ENCODE data around the gene ARHGAP31. TPM values are rescaled to one million over a fixed set of nuclear protein-coding genes. Genes with fewer than 3 reads are reported as not detected.

ARHGAP31 gene
- total RNA-seq, 2 donors from 2014 or later: 11.4 to 11.8 TPM

DNA sequence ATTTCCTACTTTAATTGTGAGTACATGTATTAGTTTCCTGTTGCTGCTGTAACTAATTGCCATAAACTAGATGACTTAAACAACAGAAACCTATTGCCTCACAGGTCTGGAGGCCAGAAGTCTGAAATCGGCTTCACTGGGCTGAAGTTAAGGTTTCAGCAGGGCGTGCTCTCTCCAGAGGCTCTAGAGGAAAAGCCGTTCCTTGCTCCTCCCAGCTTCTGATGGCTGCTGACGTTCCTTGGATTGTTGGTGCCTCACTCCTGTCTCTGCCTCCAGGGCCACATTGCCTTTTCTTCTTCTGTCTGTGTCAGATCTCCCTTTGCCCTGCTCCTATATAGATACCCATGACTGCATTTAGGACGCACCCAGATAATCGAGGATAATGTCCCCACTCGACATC lies 80.9 kb downstream of the ARHGAP31 start:
- no peak for ATAC-seq
- no peak for DNase-seq
- peaks cover 9% of the 10 kb centered on the region for H3K36me3 Mint-ChIP-seq (ENCODE audit: low read depth)
- H3K9me3 ChIP-seq (ENCODE audit: control insufficient read depth, low read length, poor library complexity, severe bottlenecking): no peaks in the 10 kb centered on the region
- peaks cover 9% of the 10 kb centered on the region for H3K4me1 Mint-ChIP-seq
- peak overlapping the region; percentile 24 for H3K27ac Mint-ChIP-seq
- peak overlapping the region; percentile 25 for H3K4me3 Mint-ChIP-seq
- no peaks in the 10 kb centered on the region for H3K27me3 Mint-ChIP-seq

GRCh38 chr3:119375510-119375909 lies 81.3 kb downstream of the ARHGAP31 start:
- H3K9me3 ChIP-seq (ENCODE audit: control insufficient read depth, low read length, poor library complexity, severe bottlenecking): no peaks in the 10 kb centered on the region
- ATAC-seq (no peak), DNase-seq (no peak)
- Mint-ChIP-seq H3K36me3 (ENCODE audit: low read depth) (peaks cover 9% of the 10 kb centered on the region), H3K27ac (no peak overlapping the region), H3K27me3 (no peaks in the 10 kb centered on the region), H3K4me1 (peaks cover 9% of the 10 kb centered on the region), H3K4me3 (peak overlapping the region; percentile 25)

DNA sequence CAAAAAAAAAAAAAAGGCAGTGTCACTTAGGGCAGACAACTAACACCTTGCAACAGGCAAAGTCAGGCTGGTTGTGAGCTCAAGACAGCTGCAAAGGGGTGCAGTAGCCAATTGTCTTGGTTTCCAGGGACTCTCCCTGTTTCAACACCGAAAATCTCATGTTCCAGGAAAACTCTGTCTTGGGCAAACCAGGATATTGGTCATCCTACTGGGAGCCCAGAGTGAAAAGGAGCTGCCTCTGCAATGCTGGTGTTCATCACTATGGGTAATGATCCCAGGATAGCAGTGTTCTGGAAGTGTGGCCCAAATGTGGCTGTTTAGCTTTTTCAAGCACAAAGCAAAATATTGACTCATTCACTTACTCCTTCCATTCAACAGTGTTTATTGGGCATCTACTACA lies 82.6 kb downstream of the ARHGAP31 start:
- peak overlapping the region; percentile 10 for H3K27ac Mint-ChIP-seq
- H3K9me3 ChIP-seq (ENCODE audit: control insufficient read depth, low read length, poor library complexity, severe bottlenecking): no peaks in the 10 kb centered on the region
- DNase-seq (no peak), ATAC-seq (no peak)
- H3K36me3 Mint-ChIP-seq (ENCODE audit: low read depth): peaks cover 9% of the 10 kb centered on the region
- H3K4me1 Mint-ChIP-seq: peaks cover 9% of the 10 kb centered on the region
- H3K4me3 Mint-ChIP-seq: no peak overlapping the region
- H3K27me3 Mint-ChIP-seq: no peaks in the 10 kb centered on the region

DNA sequence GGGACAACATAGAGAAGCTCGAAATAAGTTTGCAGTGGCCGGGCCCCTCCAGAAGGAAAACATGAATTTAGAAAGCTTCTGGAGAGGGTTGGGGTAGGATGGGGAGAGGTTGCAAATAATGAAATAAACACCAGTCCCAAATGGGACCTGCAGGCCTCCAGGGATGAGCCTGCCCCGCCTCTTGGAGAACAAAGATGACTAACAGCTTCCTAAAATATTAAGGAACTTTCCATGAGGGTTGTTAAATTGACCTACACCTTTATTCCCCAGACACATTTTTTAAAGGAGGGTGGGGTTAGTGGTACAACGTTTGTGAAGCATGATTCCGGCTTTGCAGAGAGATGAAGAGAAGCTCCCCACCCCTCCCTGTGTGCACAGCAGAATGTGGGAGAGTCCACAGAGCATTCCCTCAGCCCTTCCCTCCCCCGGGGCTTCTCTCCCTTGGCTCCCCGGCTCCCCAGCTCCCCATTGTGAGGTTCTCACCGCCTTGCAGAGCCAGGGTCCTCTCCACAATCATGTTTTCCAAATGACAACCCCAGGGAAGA lies 84.1 kb downstream of the ARHGAP31 start:
- Mint-ChIP-seq H3K4me1 (peaks cover 9% of the 10 kb centered on the region), H3K27ac (no peak overlapping the region), H3K27me3 (no peaks in the 10 kb centered on the region), H3K36me3 (ENCODE audit: low read depth) (peaks cover 14% of the 10 kb centered on the region), H3K4me3 (no peak overlapping the region)
- no peak for DNase-seq
- no peak for ATAC-seq
- H3K9me3 ChIP-seq (ENCODE audit: control insufficient read depth, low read length, poor library complexity, severe bottlenecking): no peaks in the 10 kb centered on the region

DNA sequence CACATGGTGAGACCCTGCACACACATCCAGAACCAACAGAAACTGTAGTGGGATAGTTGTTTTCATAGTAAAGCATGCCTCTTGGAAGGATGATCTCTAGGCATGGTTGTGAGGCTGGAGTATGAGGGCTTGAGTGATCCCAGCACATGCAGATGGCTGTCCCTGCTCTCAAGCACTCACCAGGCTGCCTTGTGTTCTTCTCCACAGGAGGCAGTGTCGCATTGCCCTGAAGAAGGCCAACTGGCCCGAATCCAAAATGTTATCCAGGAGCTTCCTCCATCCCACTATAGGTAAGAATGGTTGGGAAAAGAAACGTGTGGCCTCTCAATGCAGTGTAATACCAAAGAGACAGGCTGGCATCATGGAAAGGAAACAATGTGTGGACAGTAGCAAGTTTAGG lies 86.5 kb downstream of the ARHGAP31 start:
- Mint-ChIP-seq H3K27ac (no peak overlapping the region), H3K4me1 (peaks cover 7% of the 10 kb centered on the region), H3K4me3 (no peak overlapping the region), H3K27me3 (no peaks in the 10 kb centered on the region), H3K36me3 (ENCODE audit: low read depth) (peaks cover 14% of the 10 kb centered on the region)
- ATAC-seq (no peak), DNase-seq (no peak)
- H3K9me3 ChIP-seq (ENCODE audit: control insufficient read depth, low read length, poor library complexity, severe bottlenecking): no peaks in the 10 kb centered on the region

DNA sequence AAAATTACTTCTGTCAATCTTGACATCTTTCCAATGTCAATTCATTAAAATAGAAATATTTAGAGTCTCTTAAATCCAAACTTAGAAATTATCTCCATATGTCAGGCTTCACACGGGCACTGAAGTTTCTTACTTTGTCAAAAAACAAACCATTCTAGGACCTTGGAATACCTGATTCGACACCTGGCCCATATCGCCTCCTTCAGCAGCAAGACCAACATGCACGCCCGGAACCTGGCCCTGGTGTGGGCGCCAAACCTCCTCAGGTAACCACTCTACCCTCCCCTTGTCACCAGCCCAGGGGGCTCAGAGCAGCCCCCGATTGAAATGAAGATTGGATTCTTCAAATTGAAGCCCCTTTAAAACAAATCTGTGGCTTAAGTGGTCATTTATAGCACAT lies 88.0 kb downstream of the ARHGAP31 start:
- no peak for ATAC-seq
- H3K4me1 Mint-ChIP-seq: peaks cover 6% of the 10 kb centered on the region
- peak overlapping the region; percentile 3 for H3K27ac Mint-ChIP-seq
- H3K27me3 Mint-ChIP-seq: no peaks in the 10 kb centered on the region
- H3K36me3 Mint-ChIP-seq (ENCODE audit: low read depth): peaks cover 13% of the 10 kb centered on the region
- H3K9me3 ChIP-seq (ENCODE audit: control insufficient read depth, low read length, poor library complexity, severe bottlenecking): no peaks in the 10 kb centered on the region
- DNase-seq: no peak
- no peak overlapping the region for H3K4me3 Mint-ChIP-seq

DNA sequence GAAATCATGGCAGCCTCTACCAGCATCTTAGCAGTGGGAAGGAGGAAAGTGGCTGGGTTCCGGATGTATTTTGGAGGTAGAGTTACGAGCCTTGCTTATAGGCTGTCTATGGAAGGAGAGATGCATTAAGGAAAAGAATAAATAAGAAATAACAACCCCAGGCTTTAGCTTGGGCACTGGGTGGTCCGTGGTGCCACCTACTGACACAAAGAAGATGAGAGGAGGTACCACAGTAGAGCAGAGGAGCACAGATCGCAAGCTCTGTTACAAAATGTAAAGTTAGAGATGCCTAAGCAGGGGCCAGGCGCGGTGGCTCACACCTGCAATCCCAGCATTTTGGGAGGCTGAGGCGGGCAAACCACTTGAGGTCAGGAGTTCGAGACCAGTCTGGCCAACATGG lies 94.4 kb downstream of the ARHGAP31 start:
- no peak overlapping the region for H3K27ac Mint-ChIP-seq
- no peak overlapping the region for H3K4me3 Mint-ChIP-seq
- peaks cover 12% of the 10 kb centered on the region for H3K36me3 Mint-ChIP-seq (ENCODE audit: low read depth)
- H3K27me3 Mint-ChIP-seq: no peaks in the 10 kb centered on the region
- ATAC-seq: no peak
- H3K4me1 Mint-ChIP-seq: peaks cover 11% of the 10 kb centered on the region
- no peaks in the 10 kb centered on the region for H3K9me3 ChIP-seq (ENCODE audit: control insufficient read depth, low read length, poor library complexity, severe bottlenecking)
- no peak for DNase-seq

DNA sequence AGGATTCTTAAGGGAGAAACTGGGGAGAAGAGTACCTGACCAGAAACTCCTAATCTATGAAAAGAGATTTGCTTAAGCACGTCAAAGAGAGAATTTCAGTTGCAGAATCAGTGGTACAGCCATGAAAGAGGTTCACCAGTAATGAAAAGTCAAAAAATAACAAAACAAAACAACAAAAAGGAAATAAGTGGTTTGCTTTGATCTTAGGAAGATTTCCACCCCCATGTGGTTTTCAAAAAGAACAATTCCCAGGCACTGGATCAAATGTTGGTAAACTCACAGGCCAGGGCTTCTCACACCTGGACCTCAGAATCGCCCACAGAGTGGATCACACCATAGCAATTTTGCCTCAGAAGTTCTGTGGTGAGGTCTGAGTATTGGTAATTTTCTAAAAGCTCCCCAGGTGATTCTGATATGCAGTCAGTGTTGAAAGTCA lies 101.8 kb downstream of the ARHGAP31 start:
- H3K36me3 Mint-ChIP-seq (ENCODE audit: low read depth): peaks cover 4% of the 10 kb centered on the region
- H3K27ac Mint-ChIP-seq: peak overlapping the region; percentile 62
- H3K4me3 Mint-ChIP-seq: no peak overlapping the region
- no peaks in the 10 kb centered on the region for H3K9me3 ChIP-seq (ENCODE audit: control insufficient read depth, low read length, poor library complexity, severe bottlenecking)
- DNase-seq (no peak), ATAC-seq (no peak)
- peaks cover 9% of the 10 kb centered on the region for H3K4me1 Mint-ChIP-seq
- H3K27me3 Mint-ChIP-seq: no peaks in the 10 kb centered on the region

- peaks cover 7% of the 10 kb centered on the region for H3K36me3 Mint-ChIP-seq (ENCODE audit: low read depth)
- H3K9me3 ChIP-seq (ENCODE audit: control insufficient read depth, low read length, poor library complexity, severe bottlenecking): no peaks in the 10 kb centered on the region
Measured at GRCh38 chr3:119396870-119397269, 102.7 kb downstream of the ARHGAP31 start.

DNA sequence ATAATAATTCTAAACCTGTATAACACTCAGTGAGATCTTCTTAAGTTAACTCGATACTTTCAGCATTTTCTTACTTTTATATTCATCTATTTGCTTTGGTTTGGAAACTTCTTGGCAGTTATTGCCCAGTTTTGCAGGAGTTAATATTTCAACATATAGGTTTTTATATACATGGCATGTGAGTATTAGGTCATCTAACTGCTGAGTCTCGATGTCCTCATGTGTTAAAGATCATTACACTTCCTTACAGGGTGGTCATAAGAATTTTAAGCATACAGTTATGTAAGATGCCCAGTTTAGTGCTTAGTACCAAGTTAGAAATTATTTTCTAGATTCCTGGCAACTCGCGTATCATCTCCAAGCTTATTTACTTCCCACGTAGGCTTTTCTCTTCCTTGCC lies 106.3 kb downstream of the ARHGAP31 start:
- ATAC-seq (no peak), DNase-seq (no peak)
- Mint-ChIP-seq H3K4me3 (no peak overlapping the region), H3K36me3 (ENCODE audit: low read depth) (peaks cover 2% of the 10 kb centered on the region), H3K27ac (peak overlapping the region; percentile 70), H3K4me1 (peaks cover 5% of the 10 kb centered on the region), H3K27me3 (no peaks in the 10 kb centered on the region)
- H3K9me3 ChIP-seq (ENCODE audit: control insufficient read depth, low read length, poor library complexity, severe bottlenecking): no peaks in the 10 kb centered on the region

More at GRCh38 chr3:119396870-119397269, 102.7 kb downstream of the ARHGAP31 start:
- H3K4me3 Mint-ChIP-seq: no peak overlapping the region
- peaks cover 9% of the 10 kb centered on the region for H3K4me1 Mint-ChIP-seq
- no peaks in the 10 kb centered on the region for H3K27me3 Mint-ChIP-seq
- DNase-seq (no peak), ATAC-seq (no peak)
- H3K27ac Mint-ChIP-seq: no peak overlapping the region

DNA sequence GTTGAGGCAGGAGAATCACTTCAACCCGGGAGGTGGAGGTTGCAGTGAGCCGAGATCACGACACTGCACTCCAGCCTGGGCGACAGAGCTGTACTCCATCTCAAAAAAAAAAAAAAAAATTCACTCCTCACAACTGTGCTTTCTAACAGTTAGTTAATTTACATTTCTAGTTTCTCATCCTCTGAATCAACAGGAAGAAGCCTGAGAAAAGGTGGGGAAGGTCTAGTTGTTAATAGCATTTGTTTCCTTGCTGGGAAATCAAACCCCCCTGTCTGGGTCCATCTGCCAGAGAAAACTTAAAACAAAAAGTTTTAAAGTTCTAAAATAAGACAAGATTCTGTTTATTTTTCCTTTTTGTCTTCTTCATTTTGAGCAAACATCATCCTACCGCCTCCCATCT lies 106.9 kb downstream of the ARHGAP31 start:
- Mint-ChIP-seq H3K4me1 (no peaks in the 10 kb centered on the region), H3K36me3 (ENCODE audit: low read depth) (peaks cover 2% of the 10 kb centered on the region), H3K4me3 (no peak overlapping the region), H3K27ac (peak overlapping the region; percentile 59), H3K27me3 (no peaks in the 10 kb centered on the region)
- no peaks in the 10 kb centered on the region for H3K9me3 ChIP-seq (ENCODE audit: control insufficient read depth, low read length, poor library complexity, severe bottlenecking)
- no peak for DNase-seq
- ATAC-seq: no peak

DNA sequence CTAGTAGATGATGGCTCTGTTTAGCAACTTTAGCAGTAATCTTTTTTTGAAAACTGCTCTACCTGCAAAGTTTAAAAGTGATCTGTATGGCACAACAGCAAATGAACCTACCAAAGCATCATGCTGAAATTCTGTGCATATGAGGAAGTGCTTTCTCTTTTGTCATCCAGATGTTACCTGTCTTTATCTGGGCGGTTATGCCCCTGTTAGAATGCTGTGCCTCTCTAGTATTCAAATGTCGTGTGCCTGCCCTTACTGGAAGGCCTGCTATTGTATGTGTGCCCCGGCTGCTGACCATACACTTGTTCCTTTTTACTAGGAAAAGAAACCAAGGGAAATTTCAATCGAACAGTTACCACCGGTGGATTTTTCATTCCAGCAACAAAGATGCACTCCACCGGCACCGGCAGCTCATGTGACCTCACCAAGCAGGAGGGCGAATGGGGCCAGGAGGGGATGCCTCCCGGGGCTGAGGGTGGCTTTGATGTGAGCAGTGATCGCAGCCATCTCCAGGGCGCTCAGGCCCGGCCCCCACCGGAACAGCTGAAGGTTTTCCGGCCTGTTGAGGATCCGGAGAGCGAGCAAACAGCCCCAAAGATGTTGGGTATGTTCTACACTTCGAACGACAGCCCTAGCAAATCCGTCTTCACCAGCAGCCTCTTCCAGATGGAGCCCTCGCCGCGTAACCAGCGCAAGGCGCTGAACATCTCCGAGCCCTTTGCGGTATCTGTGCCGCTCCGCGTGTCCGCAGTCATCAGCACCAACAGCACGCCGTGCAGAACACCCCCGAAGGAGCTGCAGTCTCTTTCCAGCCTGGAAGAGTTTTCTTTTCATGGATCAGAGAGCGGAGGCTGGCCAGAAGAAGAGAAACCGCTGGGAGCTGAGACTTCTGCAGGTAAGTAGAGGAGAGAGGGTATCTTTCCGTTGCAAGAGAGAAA lies 107.6 kb downstream of the ARHGAP31 start:
- DNase-seq (no peak), ATAC-seq (no peak)
- Mint-ChIP-seq H3K4me3 (no peak overlapping the region), H3K27ac (peak overlapping the region; percentile 59), H3K36me3 (ENCODE audit: low read depth) (peaks cover 2% of the 10 kb centered on the region), H3K27me3 (no peaks in the 10 kb centered on the region), H3K4me1 (no peaks in the 10 kb centered on the region)
- H3K9me3 ChIP-seq (ENCODE audit: control insufficient read depth, low read length, poor library complexity, severe bottlenecking): no peaks in the 10 kb centered on the region

DNA sequence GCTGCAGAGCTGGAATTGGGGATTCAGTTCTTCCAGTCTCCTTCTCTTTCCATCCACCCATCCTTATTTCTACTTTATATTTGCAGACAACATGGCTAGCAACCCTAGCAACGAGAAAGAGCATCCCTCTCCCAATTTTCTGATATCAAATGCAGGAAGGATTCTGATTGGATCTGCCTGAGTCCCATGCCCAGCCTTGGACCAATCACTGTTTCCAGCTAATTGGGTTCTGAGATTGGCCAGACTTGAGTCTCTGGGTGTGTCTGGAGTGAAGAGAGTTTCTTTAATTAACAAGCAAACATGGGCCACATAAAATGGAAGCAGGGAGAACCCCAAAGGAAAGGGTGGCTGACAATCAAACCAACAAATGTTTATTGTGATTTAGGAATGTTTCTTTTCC lies 108.6 kb downstream of the ARHGAP31 start:
- no peaks in the 10 kb centered on the region for H3K27me3 Mint-ChIP-seq
- ATAC-seq (no peak), DNase-seq (no peak)
- no peak overlapping the region for H3K27ac Mint-ChIP-seq
- H3K4me3 Mint-ChIP-seq: no peak overlapping the region
- no peaks in the 10 kb centered on the region for H3K9me3 ChIP-seq (ENCODE audit: control insufficient read depth, low read length, poor library complexity, severe bottlenecking)
- peaks cover 4% of the 10 kb centered on the region for H3K4me1 Mint-ChIP-seq
- H3K36me3 Mint-ChIP-seq (ENCODE audit: low read depth): peaks cover 2% of the 10 kb centered on the region

DNA sequence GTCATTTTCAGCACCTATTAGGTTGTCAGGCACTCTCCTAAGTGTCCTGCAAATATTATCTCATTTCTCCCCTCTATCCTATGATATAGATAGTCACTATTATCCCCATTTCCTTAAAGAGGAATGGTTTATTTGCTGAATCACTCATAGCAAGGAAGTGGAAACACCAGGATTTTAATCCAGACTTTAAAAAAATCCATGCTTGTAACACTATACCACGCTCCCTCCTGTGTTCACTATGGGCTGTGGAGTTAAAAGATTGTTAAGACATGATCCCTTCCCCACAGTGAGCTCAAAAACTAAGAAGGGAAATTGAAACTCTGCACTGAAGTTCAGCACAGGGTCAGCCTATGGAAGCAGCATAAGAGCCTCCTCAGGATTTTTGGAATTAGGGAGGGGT lies 109.0 kb downstream of the ARHGAP31 start:
- no peaks in the 10 kb centered on the region for H3K9me3 ChIP-seq (ENCODE audit: control insufficient read depth, low read length, poor library complexity, severe bottlenecking)
- ATAC-seq (no peak), DNase-seq (no peak)
- Mint-ChIP-seq H3K4me1 (peaks cover 4% of the 10 kb centered on the region), H3K4me3 (no peak overlapping the region), H3K27ac (no peak overlapping the region), H3K27me3 (no peaks in the 10 kb centered on the region), H3K36me3 (ENCODE audit: low read depth) (peaks cover 2% of the 10 kb centered on the region)
